GM11168 (cell line): ENCODE results near the gene HMGN5.

Experiments used
- in situ Hi-C: fragments of 300-500 bp; cut with MboI; formaldehyde crosslinking; loops from one replicate; pipeline ENCODE4 v1.12.0; 2022; ENCODE audit warnings: low sequenced_read_pairs; ENCODE audit not compliant: unreplicated experiment

HMGN5 gene, protein sequence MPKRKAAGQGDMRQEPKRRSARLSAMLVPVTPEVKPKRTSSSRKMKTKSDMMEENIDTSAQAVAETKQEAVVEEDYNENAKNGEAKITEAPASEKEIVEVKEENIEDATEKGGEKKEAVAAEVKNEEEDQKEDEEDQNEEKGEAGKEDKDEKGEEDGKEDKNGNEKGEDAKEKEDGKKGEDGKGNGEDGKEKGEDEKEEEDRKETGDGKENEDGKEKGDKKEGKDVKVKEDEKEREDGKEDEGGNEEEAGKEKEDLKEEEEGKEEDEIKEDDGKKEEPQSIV

DNA sequence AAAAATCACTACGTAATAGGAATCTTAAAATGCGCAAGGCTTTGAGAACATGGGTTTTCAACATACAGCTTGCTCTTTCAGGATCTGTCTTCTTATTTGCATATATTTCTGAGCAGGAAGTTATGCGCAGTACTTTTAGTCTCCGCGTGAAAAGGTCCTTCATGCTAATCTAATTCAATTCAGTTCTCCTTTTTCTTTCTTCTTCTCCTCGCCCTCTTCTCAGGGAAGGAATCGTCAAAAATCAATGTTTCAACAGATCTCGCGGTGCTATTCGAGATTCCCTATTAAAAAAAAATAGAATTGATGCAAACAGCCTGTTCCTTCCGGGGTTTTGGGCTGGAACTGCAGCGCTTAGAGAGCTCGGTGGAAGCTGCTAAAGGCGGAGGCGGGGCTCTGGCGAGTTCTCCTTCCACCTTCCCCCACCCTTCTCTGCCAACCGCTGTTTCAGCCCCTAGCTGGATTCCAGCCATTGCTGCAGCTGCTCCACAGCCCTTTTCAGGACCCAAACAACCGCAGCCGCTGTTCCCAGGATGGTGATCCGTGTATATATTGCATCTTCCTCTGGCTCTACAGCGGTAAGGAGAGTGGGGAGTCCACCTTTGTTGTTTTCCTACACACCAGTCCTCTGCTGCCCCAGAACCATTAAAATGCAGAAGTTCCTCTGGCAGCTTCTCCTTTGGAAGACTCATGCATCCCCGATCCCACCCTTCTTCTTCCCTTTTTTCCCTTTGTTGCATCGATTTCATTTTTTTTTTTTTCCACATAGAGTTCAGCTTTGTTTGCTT, at the start of gene HMGN5, which contains the start of gene SH3BGRL:
TSS of gene HMGN5 (minus strand) at position 243 of the 785 bp plus-strand sequence. CDS start 80,364 bp downstream, outside the sequence.
TSS of gene SH3BGRL (plus strand) at position 432 of the 785 bp plus-strand sequence. CDS start at position 531, 99 bp downstream.
- in situ Hi-C loops, result no loop called here

DNA sequence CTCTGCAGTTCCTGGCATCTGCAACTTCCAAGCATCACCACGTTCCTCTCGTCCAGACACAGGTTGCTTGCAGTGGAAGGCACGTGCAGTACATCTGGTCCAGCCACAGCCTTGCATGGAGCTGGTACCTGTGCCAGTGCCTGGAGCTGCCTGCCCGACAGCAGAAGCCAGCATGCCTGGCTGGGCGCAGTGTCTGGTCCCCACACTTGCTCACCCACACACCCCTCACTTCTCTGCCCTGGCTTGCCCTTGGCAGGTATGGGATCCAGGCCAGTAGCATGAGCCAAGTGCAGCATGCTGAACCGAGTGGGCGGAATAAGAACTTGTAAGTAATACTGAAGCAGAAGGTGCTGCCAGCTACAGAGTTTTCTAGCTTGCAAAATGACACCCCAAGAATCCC, 40.0 kb upstream of the HMGN5 start:
- in situ Hi-C loops, result no loop called here

DNA sequence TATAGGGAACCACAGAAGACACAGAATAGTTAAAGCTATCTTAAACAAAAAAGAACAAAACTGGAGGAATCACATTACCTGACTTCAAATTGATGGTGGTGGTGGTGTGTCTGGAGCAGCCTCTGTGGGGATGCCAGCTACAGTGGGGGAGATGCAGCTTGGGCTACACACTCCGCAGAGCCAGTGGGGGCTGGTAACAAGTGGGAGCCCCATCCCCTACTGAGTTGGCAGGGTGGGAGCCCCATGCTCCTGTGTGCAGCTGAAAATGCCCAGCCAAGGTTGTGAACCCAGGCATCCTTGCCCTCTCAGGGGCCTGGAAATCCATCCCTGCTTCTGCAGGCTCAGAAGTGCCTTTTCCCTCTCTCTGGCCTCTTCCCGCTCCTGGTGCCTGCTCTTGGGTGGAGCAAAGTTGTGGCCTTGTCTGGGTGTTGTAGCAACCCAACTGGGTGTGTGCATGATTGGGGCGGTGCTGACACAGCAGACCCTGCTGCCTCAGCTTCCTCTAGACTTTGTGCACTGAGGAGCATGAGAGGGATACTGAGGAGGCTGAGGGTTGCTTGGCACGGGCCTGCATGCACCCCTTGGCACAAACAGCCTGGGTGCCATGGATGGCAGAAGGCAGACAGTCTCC, 39.1 kb upstream of the HMGN5 start:
- in situ Hi-C loops, result no loop called here

DNA sequence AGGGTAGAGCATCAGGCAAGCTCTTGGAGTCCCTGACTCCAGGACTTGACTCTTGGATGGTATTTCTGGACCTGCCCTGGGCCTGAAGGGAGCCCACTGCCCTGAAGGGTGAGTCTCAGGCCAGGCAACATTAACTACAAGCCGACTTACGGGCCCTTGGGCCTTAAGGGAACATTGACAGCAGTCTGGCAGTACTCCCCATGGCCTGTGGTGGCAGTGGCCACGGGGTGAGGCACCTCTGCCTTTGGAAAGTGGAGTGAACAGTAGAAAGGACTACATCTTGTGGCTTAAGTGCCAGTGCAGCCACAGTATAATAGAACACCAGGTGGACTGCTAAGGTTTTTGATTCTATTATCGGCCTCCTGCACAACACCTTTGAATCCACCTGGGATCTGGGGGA, 36.5 kb upstream of the HMGN5 start:
- in situ Hi-C loops, result no loop called here

DNA sequence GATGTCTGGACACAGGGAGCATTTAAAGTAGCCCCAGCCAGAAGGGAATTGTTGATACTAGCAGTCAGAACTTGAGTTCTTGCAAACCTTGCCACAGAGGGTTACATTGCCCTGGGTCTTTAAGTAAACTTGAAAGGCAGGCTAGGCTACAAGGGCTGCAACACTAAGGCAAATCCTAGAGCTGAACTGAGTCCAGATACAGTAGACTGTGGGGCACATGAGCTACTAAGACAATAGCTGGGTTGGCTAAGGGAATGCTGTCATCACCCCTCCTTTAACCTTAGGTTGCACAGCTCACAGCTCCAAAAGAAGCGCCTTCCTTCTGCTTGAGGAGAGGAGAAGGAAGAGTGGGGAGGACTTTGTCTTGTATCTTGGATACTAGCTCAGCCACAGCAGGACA, 35.8 kb upstream of the HMGN5 start:
- in situ Hi-C loops, result no loop called here

DNA sequence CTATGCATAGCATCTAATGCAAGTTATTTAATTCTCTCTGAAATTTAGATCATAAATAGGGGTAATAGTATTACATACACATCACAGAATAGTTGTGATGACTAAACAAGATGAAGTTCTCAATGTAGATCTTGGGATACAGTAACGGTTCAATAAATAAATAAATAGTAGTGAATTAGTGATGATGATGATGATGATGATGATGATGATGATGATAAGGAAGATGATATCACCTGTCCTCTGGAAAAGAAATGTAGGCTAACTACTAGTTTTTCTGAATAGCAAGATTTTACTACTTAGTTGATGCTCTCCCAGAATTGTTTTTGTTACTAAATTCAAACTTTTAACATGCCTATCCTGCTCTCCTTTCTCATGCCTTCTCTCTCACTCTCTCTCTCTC, 30.5 kb upstream of the HMGN5 start:
- in situ Hi-C loops, result no loop called here

DNA sequence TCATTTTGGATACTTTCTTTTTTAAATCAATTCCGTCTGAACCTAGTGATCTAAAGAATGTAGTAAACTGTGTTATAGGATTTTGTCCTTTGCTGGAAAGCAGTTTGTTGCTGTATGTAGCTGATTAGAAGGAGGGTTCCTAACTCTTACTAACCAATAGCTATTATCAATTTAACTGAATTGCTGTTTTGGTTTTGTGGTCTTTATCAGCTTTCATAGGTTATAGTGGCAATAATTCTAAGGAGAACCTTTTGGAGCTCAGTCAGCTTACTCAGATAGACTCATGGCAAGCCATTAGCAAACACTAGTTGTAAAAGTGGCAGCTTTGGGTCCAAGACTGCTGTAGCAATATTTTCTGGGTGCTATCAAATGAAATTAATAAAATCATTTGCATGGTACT, 29.8 kb upstream of the HMGN5 start:
- in situ Hi-C loops, result no loop called here

DNA sequence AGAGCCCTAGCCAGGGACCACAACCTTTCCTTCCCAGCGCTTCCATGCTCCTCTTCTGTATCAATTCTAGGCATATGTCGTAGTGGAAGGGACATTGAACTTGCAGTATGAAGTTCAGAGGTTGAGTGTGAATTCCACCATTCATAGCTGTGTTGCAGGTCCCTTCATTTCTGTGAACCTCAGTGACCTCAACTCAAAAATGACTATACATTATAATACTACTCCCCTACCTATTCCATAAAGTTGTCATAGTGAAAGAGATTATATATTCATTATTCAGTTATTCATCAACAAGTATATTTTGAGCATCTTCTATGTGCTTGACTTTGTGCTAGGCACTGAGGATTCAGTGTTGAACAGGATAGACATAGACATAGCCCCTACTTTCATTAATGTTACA, 28.2 kb upstream of the HMGN5 start:
- in situ Hi-C loops, result no loop called here

DNA sequence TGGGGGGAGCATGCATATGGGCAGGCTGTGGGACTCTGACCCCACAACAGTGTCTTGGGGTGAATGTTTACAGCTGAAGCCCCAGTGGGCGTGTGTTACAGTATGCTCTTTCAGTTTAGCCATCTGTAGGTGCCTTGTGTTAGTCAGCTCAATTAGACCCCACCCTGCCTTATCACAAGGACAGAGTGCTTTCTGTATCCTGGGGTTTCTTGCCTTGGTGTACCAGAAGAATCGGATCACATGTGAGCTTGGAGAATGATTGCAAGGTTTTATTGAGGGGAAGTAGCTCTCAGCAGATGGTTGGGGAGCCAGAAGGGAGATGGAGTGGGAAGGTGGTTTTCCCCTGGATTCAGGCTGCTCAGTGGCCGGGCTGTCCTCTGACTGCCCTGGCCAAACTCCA, 27.5 kb upstream of the HMGN5 start:
- in situ Hi-C loops, result no loop called here

DNA sequence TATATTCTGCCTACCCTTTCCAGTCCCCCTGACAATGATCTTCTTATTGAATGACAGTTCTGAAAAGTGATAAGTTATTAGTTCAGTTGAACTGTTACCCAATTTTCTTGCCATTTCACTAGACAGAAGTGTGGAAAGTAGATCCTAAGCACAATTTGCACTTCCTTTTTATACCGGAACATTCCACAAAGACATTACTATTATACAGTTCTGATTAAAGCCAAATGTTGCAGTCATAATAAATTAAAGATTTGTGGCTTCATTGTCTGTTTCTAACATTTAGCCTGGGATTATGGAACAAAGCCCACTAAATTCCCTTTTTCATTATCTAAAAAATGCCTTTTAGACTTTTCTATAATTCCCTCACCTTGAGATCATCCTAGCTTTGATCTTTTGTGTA, 14.0 kb upstream of the HMGN5 start:
- in situ Hi-C loops, result no loop called here

DNA sequence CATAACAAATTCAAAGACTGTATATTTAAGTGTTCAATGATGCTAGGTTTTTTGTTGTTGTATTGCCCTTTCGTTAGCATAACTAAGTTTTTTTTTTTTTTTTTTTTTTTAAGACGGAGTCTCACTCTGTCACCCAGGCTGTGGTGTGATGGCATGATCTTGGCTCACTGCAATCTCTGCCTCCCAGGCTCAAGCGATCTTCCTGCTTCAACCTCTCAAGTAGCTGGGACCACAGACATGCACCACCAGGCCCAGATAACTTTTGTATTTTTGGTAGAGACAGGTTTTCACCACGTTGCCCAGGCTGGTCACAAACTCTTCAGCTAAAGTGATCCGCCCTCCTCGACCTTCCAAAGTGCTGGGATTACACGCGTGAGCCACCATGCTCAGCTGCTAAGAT, 7.2 kb upstream of the HMGN5 start:
- in situ Hi-C loops, result no loop called here

DNA sequence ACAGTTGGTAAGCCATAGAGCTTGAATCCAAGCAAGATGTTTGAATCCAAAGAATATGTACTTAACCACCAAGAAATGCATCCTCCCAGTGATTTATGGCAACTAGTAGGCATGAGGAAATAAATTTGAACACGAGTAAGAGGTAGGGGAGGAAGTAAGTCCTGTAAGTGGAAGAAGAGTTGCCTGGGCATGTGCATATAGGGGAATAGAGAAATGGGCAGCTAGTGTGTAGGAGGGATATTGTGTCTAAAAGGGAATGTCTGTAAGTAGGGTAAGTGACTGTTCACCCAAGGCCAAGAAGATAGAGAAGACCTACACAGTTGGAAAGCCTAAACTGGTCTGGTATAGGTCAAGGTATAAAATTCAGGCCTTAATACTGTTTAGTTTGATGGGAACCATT, 4.8 kb upstream of the HMGN5 start:
- in situ Hi-C loops, result no loop called here

DNA sequence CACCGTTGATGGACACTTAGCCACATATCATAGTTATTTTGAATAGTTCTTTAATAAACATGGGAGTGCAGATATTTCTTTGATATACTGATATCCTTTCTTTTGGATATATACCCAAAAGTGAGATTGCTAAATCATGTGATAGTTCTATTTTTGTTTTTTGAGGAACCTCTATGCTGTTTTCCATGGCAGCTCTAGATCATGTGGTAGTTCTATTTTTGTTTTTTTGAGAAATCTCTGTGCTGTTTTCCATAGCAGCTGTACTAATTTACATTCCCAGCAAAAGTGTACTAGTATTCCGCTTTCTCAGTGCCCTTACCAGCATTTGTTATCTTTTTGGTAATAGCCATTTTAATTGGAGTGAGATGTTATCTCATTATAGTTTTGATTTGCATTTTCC, 3.8 kb upstream of the HMGN5 start:
- in situ Hi-C loops, result no loop called here

DNA sequence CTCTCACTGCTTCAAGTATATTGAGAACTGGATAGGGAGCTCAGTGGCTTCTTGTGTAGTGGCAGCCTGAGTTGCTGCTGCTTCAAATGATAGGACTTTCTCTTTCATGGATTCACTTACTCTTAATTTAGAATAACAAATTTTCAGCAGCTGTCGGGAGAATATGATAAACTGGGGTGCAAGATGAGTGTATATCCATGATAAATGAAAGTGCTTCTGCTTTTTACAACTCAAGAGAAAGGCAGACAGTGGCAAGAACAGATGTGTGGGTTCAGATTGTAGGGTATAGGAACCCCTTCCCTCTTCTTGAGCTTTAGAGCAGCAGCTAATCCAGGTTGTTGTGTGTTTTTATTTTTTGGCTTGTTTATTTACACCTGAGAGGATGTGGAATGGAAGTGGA, 1.2 kb upstream of the HMGN5 start:
- in situ Hi-C loops, result no loop called here

DNA sequence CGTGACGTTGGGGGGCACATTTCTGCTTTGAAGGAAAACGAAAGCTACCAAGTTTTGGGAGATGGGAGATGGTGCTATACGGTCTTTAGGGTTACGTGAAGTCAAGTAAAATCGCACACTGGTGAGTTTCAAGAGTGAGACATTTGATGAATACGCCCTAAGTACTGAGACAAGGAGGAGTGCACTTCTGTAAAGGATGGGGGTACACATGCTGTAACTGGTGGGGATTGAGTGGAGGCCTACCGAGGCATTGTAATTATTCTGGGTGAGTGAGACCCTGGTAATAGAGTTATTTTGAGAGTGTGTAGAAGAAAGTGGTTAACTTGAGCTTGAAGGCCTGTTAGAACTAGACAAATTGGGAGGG, 725 bp upstream of the HMGN5 start:
- in situ Hi-C loops, result no loop called here

DNA sequence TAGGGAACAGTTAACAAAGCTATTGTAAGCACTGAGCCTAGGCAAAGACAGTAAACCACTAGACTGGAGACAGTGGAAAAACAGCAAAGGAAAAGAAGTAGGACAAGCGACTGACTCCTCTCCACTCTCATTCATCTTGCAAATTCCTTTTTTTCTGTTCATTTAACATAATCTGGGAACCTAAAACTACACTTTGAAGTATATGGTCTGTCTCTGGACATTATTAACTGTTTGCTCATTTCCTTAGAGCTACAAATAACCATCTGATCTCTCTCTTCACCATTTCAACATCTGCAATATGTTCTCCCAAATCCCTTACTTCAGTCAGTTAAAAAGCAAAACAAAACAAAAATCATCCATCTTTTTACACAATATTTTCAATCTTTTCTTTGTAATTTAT, 642 bp downstream of the HMGN5 start:
- in situ Hi-C loops, result no loop called here

DNA sequence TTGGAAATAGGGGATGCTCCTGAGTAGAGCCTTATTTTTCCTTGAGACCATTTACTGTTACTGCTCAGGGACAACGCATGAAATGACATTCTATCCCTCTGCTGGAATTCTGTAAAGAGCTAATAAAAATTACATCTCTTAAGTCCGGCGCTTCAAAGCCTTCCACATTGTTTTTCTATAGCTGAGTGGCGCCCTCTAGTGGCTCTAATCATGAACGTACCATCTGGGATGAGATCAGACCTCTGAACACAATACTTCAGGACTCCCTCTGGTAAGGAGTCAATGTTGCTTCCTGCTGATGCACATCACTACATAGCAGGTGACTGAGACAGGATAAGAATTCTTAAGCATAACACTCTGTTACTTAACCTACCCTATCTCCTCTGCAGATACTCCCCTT, 6.0 kb downstream of the HMGN5 start:
- in situ Hi-C loops, result loop anchor here (25.0 kb wide), 1 partner anchor 192 kb away; no protein-coding TSS in a partner anchor

DNA sequence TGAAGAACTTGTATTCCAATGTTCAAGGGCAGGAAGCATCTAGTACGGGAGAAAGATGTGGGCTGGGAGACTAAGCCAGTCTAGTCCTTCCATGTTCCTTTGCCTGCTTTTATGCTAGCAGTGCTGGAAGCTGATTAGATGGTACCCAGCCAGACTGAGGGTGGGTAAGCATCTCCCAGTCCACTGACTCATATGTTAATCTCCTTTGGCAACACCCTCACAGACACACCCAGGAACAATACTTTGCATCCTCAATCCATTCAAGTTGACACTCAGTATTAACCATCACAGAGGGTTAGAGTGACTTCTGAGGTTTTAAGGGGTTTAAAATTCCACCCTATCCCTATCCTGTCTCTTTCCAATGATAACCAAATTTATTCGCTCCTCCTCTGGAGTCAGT, 6.5 kb downstream of the HMGN5 start:
- in situ Hi-C loops, result loop anchor here (25.0 kb wide), 1 partner anchor 192 kb away; no protein-coding TSS in a partner anchor

DNA sequence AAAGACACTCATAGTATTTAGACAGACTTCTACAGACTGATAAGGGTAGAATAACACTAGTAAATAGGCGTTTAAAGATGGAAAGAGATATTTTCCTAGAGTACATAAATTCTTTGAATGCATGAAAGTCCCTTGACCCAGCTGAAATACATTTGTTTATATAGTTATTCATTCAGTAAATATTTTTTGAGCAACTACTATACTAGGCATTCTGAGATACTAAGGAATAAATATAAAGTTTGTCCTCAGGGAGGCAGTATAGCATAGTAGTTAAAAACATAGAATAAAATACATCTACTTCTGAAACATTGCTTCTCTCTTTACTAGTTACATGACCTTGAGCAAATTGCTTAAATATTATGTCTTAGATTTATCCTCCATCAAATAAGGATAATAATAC, 27.4 kb downstream of the HMGN5 start:
- in situ Hi-C loops, result no loop called here

DNA sequence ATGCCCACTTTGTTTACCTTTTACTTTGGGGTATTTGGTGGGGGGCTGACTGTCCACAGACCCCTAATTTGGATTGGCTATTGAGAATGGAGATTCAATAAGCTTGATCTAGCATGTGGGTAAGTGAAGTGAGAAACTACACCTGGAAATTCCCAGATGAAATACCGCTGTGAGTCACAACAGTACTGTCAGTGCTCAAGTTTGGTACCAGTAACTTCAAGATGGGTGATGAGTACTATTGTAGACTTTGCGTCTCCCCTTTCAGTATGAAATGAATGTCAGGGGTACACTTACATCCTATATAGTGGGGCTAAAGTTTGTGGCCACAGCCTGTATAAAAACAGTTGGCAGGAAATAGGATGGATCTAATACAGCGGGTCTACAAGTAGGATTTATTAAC, 33.3 kb downstream of the HMGN5 start:
- in situ Hi-C loops, result no loop called here
